GM12878 (cell line): Measurements from ENCODE around the gene ITGA3. TPM values are rescaled to one million over a fixed set of nuclear protein-coding genes. Genes with fewer than 3 reads are reported as not detected.

Source experiments
- ATAC-seq: fragments of 200-7000 bp; cut with Tn5 transposase; 3 replicates; pipeline ENCODE4 v1.9.1; 2020; ENCODE audit warnings: mild to moderate bottlenecking, moderate library complexity
- BruUV-seq: library from RNA; stranded (reverse); fragments of 400-500 nt; replicated peaks from 2 replicates; lab custom pipeline; 2021; lab: Mats Ljungman, UMichigan
- CTCF ChIA-PET: fragments of 300-600 bp; sonication (Branson Sonifier 250); formaldehyde crosslinking; extraction: SDS; loops from one replicate; lab custom pipeline; 2021; ENCODE audit warnings: inconsistent platforms; lab: Yijun Ruan, JAX
- POLR2A ChIA-PET: fragments of 350-600 bp; formaldehyde crosslinking; extraction: SDS; loops from one replicate; lab custom pipeline; 2021; ENCODE audit warnings: inconsistent platforms; lab: Charles Lee
- RAD21 ChIA-PET: fragments of 300-600 bp; sonication (Branson Sonifier 250); formaldehyde crosslinking; loops from one replicate; lab custom pipeline; 2023; ENCODE audit warnings: antibody characterized with exemption; ENCODE audit not compliant: unreplicated experiment; lab: Charles Lee
- SMC1A ChIA-PET: fragments of 300-600 bp; sonication (Branson Sonifier 250); formaldehyde crosslinking; loops from one replicate; lab custom pipeline; 2023; ENCODE audit not compliant: unreplicated experiment, uncharacterized antibody; lab: Charles Lee
- DNase-seq: peaks from one replicate; pipeline ENCODE4 v3.0.0-alpha.2; 2011; ENCODE audit warnings: low read depth, low spot score
- FAIRE-seq: peaks from 3 replicates; lab custom pipeline; 2011; peaks lifted over from hg19 to GRCh38; lab: Jason Lieb, UNC
- H2AFZ ChIP-seq: 2 replicates; pipeline ENCODE4 v1.6.0; 2011; ENCODE audit warnings: low read depth, low read length, control low read depth; ENCODE audit not compliant: control insufficient read depth
- H3K27ac ChIP-seq: 2 replicates; pipeline ENCODE4 v1.5.1; 2011; ENCODE audit warnings: control low read depth; ENCODE audit not compliant: control insufficient read depth, insufficient read depth
- H3K27me3 ChIP-seq, 2 experiments: replicated peaks in 1 of 2; 2 replicates each; pipeline versions ENCODE4 v1.6.0 to v1.6.1; 2011; ENCODE audit warnings: low read length in 1 of 2; ENCODE audit not compliant: control insufficient read depth in 2 of 2, insufficient read depth in 2 of 2
- H3K36me3 ChIP-seq, 2 experiments: 2 replicates each; pipeline ENCODE4 v1.5.1; 2011; ENCODE audit warnings: low read length in 1 of 2; ENCODE audit not compliant: control insufficient read depth in 2 of 2, insufficient read depth in 2 of 2
- H3K4me1 ChIP-seq: 2 replicates; pipeline ENCODE4 v1.6.1; 2011; ENCODE audit warnings: mild to moderate bottlenecking, low read length, moderate library complexity, mixed read lengths; ENCODE audit not compliant: control insufficient read depth, insufficient read depth
- H3K4me2 ChIP-seq: 2 replicates; pipeline ENCODE4 v1.6.0; 2011; ENCODE audit warnings: control low read depth; ENCODE audit not compliant: control insufficient read depth, insufficient read depth
- H3K4me3 ChIP-seq: fragments of 200-600 bp; sonication (generic); 2 replicates; pipeline ENCODE4 v1.5.1; 2016
- H3K79me2 ChIP-seq: 2 replicates; pipeline ENCODE4 v1.6.0; 2011; ENCODE audit warnings: low read length; ENCODE audit not compliant: control insufficient read depth, insufficient read depth
- H3K9ac ChIP-seq: 2 replicates; pipeline ENCODE4 v1.8.0; 2011; ENCODE audit warnings: low read length, control low read depth, mixed read lengths; ENCODE audit not compliant: control insufficient read depth, insufficient read depth
- H3K9me3 ChIP-seq: replicated peaks from 3 replicates; pipeline ENCODE4 v1.5.1; 2011; ENCODE audit warnings: mild to moderate bottlenecking, low read length; ENCODE audit not compliant: control insufficient read depth, insufficient read depth
- H4K20me1 ChIP-seq: 2 replicates; pipeline ENCODE4 v1.6.0; 2011; ENCODE audit not compliant: control insufficient read depth, insufficient read depth
- ATF3 ChIP-seq: IDR thresholded peaks from 2 replicates; pipeline ENCODE4 v1.6.1; 2011; ENCODE audit warnings: low read depth, mild to moderate bottlenecking, low read length, moderate library complexity, borderline replicate concordance; ENCODE audit errors: extremely low read depth
- CTCF ChIP-seq, 3 experiments: IDR thresholded peaks in 2 of 3; conservative IDR thresholded peaks in 1 of 3; 2 replicates each; pipeline ENCODE4 v1.5.1; 2011; ENCODE audit warnings: low read depth in 3 of 3, low read length in 3 of 3, mild to moderate bottlenecking in 3 of 3, control low read depth in 2 of 3, moderate library complexity in 2 of 3, inconsistent platforms in 1 of 3, mixed read lengths in 1 of 3; ENCODE audit not compliant: control insufficient read depth in 2 of 3, insufficient read depth in 1 of 3; ENCODE audit errors: extremely low read depth in 1 of 3
- EED ChIP-seq: sonication (generic); IDR thresholded peaks from 2 replicates; pipeline ENCODE4 v1.6.1; 2016; ENCODE audit warnings: antibody characterized with exemption, low read depth
- HDAC6 ChIP-seq: fragments of 200-600 bp; sonication (generic); IDR thresholded peaks from one replicate; pipeline ENCODE4 v1.8.0; 2017; ENCODE audit warnings: antibody characterized with exemption; ENCODE audit not compliant: unreplicated experiment
- JUND ChIP-seq: IDR thresholded peaks from 2 replicates; pipeline ENCODE4 v1.6.1; 2012; ENCODE audit warnings: low read depth, mild to moderate bottlenecking, low read length, improper control_type of control experiment, moderate library complexity
- MAX ChIP-seq: IDR thresholded peaks from 2 replicates; pipeline ENCODE4 v1.6.1; 2012; ENCODE audit warnings: low read depth, low read length, improper control_type of control experiment
- MTA2 ChIP-seq: fragments of 450-650 bp; IDR thresholded peaks from 2 replicates; pipeline ENCODE4 v1.6.1; 2016; ENCODE audit warnings: low read depth, mild to moderate bottlenecking, moderate library complexity
- RUNX3 ChIP-seq: IDR thresholded peaks from 2 replicates; pipeline ENCODE4 v1.6.1; 2012; ENCODE audit warnings: low read length, inconsistent platforms
- SREBF1 ChIP-seq: IDR thresholded peaks from 2 replicates; pipeline ENCODE4 v1.6.1; 2012; ENCODE audit warnings: mild to moderate bottlenecking, low read length
- ZNF592 ChIP-seq: fragments of 450-650 bp; IDR thresholded peaks from 2 replicates; pipeline ENCODE4 v1.6.1; 2017; ENCODE audit warnings: mild to moderate bottlenecking, moderate library complexity
- WGBS: methylation state at CpG from one replicate; pipeline ENCODE4 v1.1.6; 2016; ENCODE audit warnings: low lambda C conversion rate; ENCODE audit not compliant: insufficient replicate concordance, insufficient coverage; ENCODE audit errors: missing lambda C conversion rate; 5-methylcytosine and 5-hydroxymethylcytosine counted together
- in situ Hi-C: fragments of 300-500 bp; cut with MboI; formaldehyde crosslinking; loops from 9 replicates; pipeline ENCODE4 v1.14.3; 2018; ENCODE audit warnings: mixed read lengths
- intact Hi-C: fragments of 100-400 bp; cut with micrococcal nuclease; formaldehyde crosslinking; loops from one replicate; pipeline ENCODE4 v1.14.2; 2022; ENCODE audit not compliant: unreplicated experiment
- polyA plus RNA-seq, 11 experiments: library from polyadenylated mRNA; depleted of rRNA in 4 of 11; unstranded in 6 of 11; stranded (reverse) in 5 of 11; fragments of >200 nt; fragmentation: Nextera tagmentation in 4 of 11; fragmentation: Illumina TruSeq in 1 of 11; extraction: Ambion mirVana in 4 of 11; extraction: Trizol in 1 of 11; gene quantifications; 1 replicate in 1 of 11; 2 replicates in 10 of 11; pipeline versions ENCODE4 v1.2.1 to v1.2.3, GENCODE V29; 2011 to 2016; ENCODE audit warnings: inconsistent platforms in 2 of 11, missing spikeins in 2 of 11, low read depth in 1 of 11
- total RNA-seq, 4 experiments: library from RNA; depleted of rRNA in 3 of 4; stranded (reverse); fragments of >200 nt in 3 of 4; fragmentation: Illumina TruSeq in 1 of 4; extraction: Trizol in 1 of 4; gene quantifications; 2 replicates each; pipeline versions ENCODE4 v1.2.1 to v1.2.3, GENCODE V29; 2013 to 2021

ITGA3 gene
- total and polyA plus RNA-seq, 10 of the 15 experiments (the other 5 are each of a cell fraction or from before 2014, with no cell fraction given) = 0.29 to 13.4 (median 6.6) TPM

- no peaks in the 10 kb centered on the region for H3K4me1 ChIP-seq
- TF ChIP-seq ZNF592 = no peak
- H3K4me3 ChIP-seq = no peak overlapping the region
- H3K27ac ChIP-seq = no peak overlapping the region
- ChIA-PET POLR2A (no interaction called here), CTCF (interaction anchor here (0.5 to 2.0 kb wide), 3 partner anchors 15 to 918 kb away, joined by 3 to 11 read pairs (median 6); no protein-coding TSS in a partner anchor), RAD21 (interaction anchor here (1.0 kb wide), 1 partner anchor 21 kb away, joined by 3 read pairs; no protein-coding TSS in a partner anchor), SMC1A (no interaction called here)
- H3K4me2 ChIP-seq = no peak overlapping the region
- no peak overlapping the region for H3K9ac ChIP-seq
- no peak for DNase-seq
- intact Hi-C loops = no loop called here
- in situ Hi-C loops = no loop called here
- 85% methylated on average over 9 of the region's 9 CpGs for WGBS
- no peak overlapping the region for H2AFZ ChIP-seq
- no TSS peak for BruUV-seq
- H4K20me1 ChIP-seq = no peaks in the 10 kb centered on the region
- no peaks in the 10 kb centered on the region for H3K27me3 ChIP-seq
- ATAC-seq = no peak
- no peaks in the 10 kb centered on the region for H3K79me2 ChIP-seq
- no peaks in the 10 kb centered on the region for H3K9me3 ChIP-seq
- no peak for FAIRE-seq
- no peaks in the 10 kb centered on the region; a peak in 2 of 4 replicates for H3K36me3 ChIP-seq
Observed at GRCh38 chr17:50108556-50108955, 52.6 kb downstream of the ITGA3 start.

- FAIRE-seq = no peak
- RAD21 ChIA-PET = no interaction called here
- no peak overlapping the region for H2AFZ ChIP-seq
- no peak for ATAC-seq
- WGBS = 80% methylated on average over 7 of the region's 7 CpGs
- in situ Hi-C loops (no loop called here), intact Hi-C loops (no loop called here)
- SMC1A ChIA-PET = no interaction called here
- H3K4me1 ChIP-seq = no peaks in the 10 kb centered on the region
- POLR2A ChIA-PET = no interaction called here
- no peak overlapping the region for H3K27ac ChIP-seq
- H3K9ac ChIP-seq = no peak overlapping the region
- no peak for DNase-seq
- no peaks in the 10 kb centered on the region; a peak in 2 of 4 replicates for H3K36me3 ChIP-seq
- H3K9me3 ChIP-seq = no peaks in the 10 kb centered on the region
- no peaks in the 10 kb centered on the region for H4K20me1 ChIP-seq
- no peaks in the 10 kb centered on the region for H3K79me2 ChIP-seq
- H3K27me3 ChIP-seq = no peaks in the 10 kb centered on the region
- H3K4me3 ChIP-seq = no peak overlapping the region
- no TSS peak for BruUV-seq
- CTCF ChIA-PET = interaction anchor here (1.8 to 2.0 kb wide), 2 partner anchors 15 to 22 kb away, joined by 6 to 11 read pairs; no protein-coding TSS in a partner anchor
- H3K4me2 ChIP-seq = no peak overlapping the region
- TF ChIP-seq SREBF1 (no peak), MTA2 (no peak), RUNX3 (no peak), EED (no peak), ATF3 (no peak), HDAC6 (no peak), CTCF (IDR thresholded peaks at IDR 0.05 in 2 of 3, conservative IDR thresholded peaks at IDR 0.05 in 1 of 3; ENCODE audit: control insufficient read depth in 2 of 3, extremely low read depth in 1 of 3, insufficient read depth in 1 of 3, low read depth in 3 of 3, low read length in 3 of 3) (no peak), JUND (no peak), MAX (no peak)
Observed at GRCh38 chr17:50109207-50109606, 53.3 kb downstream of the ITGA3 start.
